Measurements from ENCODE around the gene MYL12B. TPM values are rescaled to one million over a fixed set of nuclear protein-coding genes. Genes with fewer than 3 reads are reported as not detected.

Gene MYL12B
- total and polyA plus RNA-seq, 2 of the 8 experiments (the other 6 are each of a cell fraction or from before 2014, with no cell fraction given), result 174 to 188 TPM

DNA sequence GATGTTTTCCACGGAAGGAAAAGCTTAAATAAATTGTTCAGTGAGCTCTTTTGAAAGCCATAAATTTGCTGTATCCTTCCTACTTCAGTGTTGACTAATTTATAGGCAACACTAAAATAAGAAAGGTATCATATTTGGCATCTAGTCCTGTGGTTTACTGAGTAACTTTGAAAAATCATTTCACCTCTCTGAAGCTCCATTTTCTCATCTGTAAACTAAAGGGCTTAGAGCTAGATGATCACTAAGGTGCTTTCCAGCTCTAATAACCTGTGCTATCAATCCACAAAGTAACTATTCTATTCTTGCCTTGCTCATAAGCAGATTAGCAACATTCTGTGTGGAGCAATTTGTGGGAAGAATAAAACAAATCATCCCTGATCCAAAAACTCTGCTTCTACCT is 38.6 kb upstream of the MYL12B start (continued):
- no peak for TF ChIP-seq CHD7 (IDR thresholded peaks at IDR 0.05; ENCODE audit: insufficient replicate concordance, low read length)
- no peak for TF ChIP-seq CBX8 (IDR thresholded peaks at IDR 0.05; ENCODE audit: borderline replicate concordance, low read depth, low read length)
- no peak for TF ChIP-seq CREB1 (IDR thresholded peaks at IDR 0.05)
- no peak for TF ChIP-seq SUZ12 (IDR thresholded peaks at IDR 0.05; ENCODE audit: low read length)
- no peak for TF ChIP-seq RBBP5 (IDR thresholded peaks at IDR 0.05; ENCODE audit: borderline replicate concordance, low read depth, low read length)
- no peak for TF ChIP-seq RAD21 (IDR thresholded peaks at IDR 0.05 in 1 of 2, conservative IDR thresholded peaks at IDR 0.05 in 1 of 2; ENCODE audit: low read depth in 2 of 2, low read length in 2 of 2)
- no peak for TF ChIP-seq E2F6 (IDR thresholded peaks at IDR 0.05)
- no peak for TF ChIP-seq RNF2 (IDR thresholded peaks at IDR 0.05; ENCODE audit: borderline replicate concordance, low read depth, low read length, missing control alignments, poor library complexity, severe bottlenecking)
- TF ChIP-seq TBP (IDR thresholded peaks at IDR 0.05; ENCODE audit: low read depth, low read length), result no peak
- TF ChIP-seq CHD2 (IDR thresholded peaks at IDR 0.05; ENCODE audit: low read length), result no peak
- TF ChIP-seq JUND (IDR thresholded peaks at IDR 0.05; ENCODE audit: low read length), result no peak

Measured in H1 (cell line).